HG03066 (cell line): ENCODE results near the gene NDC80.
"Not testable (repeated sequence)": the region's sequence is repeated elsewhere in the genome, so short reads cannot be mapped to it uniquely, and the experiment has no call there.

ENCODE experiments used
- ATAC-seq: cut with Tn5 transposase; IDR thresholded peaks from one replicate; pipeline ENCODE4 v1.9.1; 2021; ENCODE audit warnings: low read depth; ENCODE audit not compliant: unreplicated experiment

NDC80 gene

DNA sequence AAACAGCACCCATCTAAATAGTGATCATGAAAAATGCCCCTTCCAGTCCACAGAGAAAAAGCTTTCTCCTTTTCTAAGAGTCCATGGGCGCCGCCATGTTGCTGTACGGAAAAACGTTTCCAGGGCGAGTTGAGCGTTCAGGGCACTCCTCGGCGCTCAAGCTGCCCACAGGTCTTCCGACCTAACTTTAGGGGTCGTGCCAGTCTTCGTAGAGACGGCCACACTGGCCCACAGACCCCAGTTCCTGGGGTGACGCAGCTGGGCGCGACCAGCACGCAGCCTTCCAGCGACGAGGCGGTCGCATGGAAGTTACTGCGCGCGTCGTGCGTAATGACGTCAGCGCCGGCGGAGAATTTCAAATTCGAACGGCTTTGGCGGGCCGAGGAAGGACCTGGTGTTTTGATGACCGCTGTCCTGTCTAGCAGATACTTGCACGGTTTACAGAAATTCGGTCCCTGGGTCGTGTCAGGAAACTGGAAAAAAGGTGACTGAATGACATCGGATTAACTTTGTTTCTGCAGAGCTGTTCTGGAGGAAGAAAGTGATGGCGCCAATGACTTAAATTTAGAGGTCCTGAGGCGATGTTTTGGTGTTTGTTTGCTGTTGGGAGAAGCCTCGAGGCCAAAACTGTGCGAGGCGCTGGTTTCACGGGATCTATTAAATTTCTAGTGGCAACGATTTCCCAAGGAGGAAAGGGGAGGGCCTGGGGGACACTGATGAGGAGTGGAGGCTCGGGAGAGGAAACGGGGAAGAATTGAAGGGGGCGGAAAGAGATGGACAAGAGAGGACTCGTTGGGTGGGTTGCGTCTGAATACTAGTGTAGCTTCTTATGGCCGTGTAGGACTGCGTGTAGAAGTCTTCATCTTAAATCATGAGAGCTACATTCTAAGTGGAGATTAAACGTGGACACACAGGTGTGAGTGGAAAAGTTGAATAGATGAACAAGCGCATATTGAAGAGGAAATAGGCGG, at the start of gene NDC80, which contains the start of gene METTL4:
Gene NDC80 (plus strand): TSS at position 358 of the 971 bp plus-strand sequence. CDS start 1,429 bp downstream, outside the sequence.
Gene METTL4 (minus strand): TSS at position 306 of the 971 bp plus-strand sequence. CDS start 4,289 bp downstream, outside the sequence.
- peak; percentile 80 for ATAC-seq

DNA sequence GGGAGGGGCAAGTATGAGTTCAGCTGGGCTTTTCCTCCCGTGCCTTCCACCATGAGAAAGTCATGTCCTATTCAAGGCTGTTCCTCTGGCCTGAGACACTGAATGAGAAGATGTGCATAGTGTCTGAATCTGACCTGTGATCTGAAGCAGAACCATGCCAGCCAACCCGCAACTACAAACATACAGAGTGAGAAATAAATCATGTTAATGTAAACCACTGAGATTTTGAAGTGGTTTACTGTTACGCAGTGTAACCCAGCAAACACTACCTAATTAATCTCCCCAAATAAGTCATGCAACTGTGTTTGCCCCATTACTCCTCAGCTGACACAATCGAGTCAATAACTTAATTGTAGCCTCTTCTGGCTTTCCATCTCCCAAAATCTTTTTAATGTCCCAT, 49.2 kb upstream of the NDC80 start:
- ATAC-seq = no peak

- not testable (repeated sequence) for ATAC-seq
These were observed 46.6 kb upstream of the NDC80 start for GRCh38 chr18:2524794-2525198.

GRCh38 chr18:2526329-2526728, 45.0 kb upstream of the NDC80 start:
- no peak for ATAC-seq

- ATAC-seq = no peak
These were observed 42.2 kb upstream of the NDC80 start for GRCh38 chr18:2529154-2529553.

GRCh38 chr18:2531751-2532150, 39.6 kb upstream of the NDC80 start:
- ATAC-seq = no peak

DNA sequence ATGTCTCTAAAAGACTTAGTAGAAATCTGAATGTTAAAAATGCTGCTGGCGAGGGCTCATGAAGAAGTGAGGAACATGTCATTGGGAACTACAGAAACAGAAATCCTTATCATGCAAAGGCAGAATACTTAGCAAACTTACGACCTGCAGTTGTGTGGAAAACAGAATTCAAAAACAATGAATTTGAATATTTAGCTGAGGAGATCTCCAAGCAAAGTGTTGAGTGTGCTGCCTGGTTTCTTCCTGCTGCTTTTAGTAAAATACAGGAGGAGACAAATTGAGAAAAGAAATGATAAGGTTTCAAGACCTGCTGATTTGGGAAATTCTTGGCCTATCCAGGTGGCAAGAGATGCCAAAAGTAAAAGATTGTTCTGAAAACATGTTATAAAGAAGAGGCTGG, 38.6 kb upstream of the NDC80 start:
- no peak for ATAC-seq

- no peak for ATAC-seq
These were observed 36.5 kb upstream of the NDC80 start for GRCh38 chr18:2534906-2535305.

DNA sequence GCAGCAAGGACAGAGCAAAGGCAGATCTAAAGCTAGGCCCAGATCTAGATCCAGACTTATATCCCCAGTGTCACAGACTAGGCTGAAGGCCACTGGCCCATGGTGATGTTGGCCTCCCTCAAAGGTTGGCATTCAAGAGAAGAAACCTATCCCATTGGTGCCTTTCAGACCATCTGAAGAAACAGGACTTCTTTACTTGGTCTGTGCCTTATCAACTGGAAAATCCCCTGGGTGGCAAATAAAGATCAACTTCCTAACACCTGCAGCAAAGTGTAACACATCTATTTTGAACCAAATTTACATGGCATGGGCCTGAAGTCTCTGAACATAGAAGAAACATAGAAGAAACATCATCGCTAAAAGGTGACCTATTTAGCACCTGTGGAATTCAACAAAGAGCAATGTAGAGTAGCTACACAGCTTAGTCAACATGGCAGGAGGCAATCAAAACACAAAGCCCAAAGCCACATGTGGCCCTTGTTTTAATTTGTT, 35.9 kb upstream of the NDC80 start:
- no peak for ATAC-seq

- ATAC-seq = no peak
These were observed 35.3 kb upstream of the NDC80 start for GRCh38 chr18:2536063-2536462.

DNA sequence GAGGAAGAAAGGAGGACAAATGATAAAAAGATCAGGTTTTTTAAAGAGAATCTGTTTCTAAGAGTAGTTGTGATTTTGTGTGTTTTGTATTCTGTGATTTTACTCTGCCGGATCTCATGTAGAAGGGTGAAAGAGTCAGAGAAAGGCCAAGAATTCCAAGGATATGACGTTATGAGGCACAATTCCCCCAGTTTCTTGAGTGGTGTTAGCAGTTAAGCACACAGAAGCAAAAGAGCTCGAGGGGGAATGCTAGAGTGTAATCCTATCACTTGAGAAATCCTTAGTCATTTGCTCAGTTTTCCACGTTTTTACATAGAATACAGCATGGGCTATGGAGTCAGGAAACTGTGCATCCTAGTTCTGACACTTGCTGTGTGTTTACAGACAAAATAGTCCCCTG, 34.9 kb upstream of the NDC80 start:
- ATAC-seq = no peak

DNA sequence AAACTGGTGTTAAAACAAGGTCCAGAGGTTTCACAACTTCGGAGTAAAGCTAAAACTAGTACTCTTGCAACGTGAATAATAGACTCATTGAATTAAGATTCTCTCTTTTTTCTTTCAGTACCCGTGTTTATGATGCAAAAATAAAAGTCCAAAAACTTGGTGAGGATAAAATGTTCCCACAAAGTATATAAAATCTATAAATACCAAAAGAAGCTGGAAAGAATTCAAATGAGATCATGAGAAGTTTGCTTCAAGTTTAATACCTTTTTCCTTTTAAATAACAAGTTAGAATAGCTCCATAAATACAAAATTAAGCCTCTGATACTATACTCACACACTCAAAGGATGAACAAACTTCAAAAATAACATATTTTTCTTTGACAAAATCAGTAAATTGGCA, 34.1 kb upstream of the NDC80 start:
- no peak for ATAC-seq

GRCh38 chr18:2538236-2538635, 33.1 kb upstream of the NDC80 start:
- no peak for ATAC-seq

DNA sequence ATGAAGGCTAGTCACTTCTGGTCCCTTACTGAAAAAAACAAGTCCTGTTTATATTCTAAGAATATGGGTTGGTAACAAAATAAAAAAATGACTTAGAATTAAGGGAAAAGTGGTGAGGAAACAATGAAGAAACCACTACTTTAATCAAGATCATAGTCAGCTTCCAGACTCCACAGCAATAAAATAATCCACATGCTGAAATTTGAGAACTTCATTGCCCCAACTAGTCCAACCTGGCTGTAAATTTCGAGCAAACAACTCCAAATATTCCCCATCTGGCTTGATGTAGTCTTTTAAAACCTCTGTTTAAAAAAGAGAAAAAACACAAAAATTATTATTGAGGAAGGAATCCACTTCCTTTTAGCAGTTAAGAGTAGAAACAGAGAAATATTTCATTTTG, 32.5 kb upstream of the NDC80 start:
- ATAC-seq = no peak

DNA sequence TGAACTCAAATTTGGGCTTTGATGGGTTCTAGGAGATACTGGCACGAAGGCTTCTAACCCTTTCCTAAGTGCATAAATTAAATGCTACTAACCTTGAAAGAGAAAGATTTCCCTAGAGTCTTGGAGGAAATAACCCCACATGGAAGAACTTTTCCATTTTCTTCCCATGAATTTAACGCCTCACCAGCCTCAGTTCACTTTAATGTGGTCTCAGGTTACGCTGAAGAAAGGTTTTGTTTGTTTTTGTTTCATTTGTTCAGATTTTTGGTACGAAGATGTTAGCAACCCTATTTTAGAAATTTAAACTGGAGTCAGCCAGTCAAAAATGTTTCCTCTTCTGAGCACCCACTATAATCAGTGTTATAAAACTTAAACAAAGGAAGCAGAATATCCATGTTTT, 30.8 kb upstream of the NDC80 start:
- ATAC-seq = no peak

GRCh38 chr18:2541925-2542563, 29.3 kb upstream of the NDC80 start:
- ATAC-seq = not testable (repeated sequence)

DNA sequence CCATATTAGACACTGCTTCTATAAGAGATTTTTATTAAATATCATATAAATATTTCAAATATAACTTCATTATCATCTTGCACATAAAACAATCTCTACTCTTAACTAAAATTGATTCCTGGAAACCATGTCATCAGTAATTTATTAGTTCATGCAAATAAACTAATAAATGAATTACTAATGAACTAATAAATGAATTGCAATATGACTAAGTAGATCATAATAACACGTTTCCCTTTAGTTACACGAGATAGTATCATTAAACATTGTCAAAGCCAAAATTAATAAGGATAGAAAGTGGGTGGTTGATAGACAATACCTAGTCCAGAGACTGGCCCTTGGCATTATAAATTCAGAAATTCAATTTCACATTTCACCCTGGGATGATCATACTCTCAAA, 26.2 kb upstream of the NDC80 start:
- no peak for ATAC-seq

DNA sequence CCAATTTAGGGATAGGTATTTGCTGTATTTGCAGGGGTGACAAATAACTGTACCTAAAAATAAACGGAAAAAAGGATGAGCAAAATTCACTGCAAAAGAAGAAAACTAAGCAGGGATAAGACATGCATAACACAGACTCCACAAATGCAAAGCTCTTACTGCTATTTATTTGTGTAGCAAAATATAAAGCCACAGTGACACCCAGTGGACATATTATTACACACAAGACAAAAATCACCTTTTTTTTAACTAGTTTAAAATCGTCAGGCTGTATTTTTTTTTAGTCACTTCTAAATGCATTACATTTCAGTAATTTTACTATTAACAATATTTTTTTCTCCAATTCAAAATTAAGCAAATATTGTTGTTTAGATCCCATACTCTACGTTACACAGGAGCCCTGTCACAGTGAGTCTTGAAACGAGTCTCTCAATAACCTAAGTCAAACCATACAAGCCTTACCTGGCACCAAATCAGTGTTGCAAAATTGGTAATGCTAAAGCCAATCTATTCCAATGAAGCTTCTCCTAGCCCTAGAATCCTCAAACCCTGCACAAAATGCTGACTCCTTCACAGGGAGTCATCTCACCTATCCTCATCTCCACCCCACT, 23.8 kb upstream of the NDC80 start:
- ATAC-seq = no peak

DNA sequence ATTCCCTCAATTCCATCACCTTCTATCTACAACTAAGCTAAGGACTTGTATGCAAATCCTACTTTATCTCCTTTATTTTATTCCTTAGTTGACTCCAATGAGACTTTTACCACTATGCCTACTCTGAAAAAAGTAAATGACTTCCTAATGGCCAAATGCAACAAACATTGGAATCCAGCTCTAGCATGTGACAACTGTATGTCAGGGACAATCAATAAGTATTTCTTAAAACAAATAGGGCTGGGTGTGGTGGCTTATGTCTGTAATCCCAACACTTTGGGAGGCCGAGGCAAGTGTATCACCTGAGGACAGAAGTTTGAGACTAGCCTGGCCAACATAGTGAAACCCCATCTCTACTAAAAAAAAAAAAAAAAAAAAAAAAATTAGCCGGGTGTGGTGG, 21.9 kb upstream of the NDC80 start:
- no peak for ATAC-seq

DNA sequence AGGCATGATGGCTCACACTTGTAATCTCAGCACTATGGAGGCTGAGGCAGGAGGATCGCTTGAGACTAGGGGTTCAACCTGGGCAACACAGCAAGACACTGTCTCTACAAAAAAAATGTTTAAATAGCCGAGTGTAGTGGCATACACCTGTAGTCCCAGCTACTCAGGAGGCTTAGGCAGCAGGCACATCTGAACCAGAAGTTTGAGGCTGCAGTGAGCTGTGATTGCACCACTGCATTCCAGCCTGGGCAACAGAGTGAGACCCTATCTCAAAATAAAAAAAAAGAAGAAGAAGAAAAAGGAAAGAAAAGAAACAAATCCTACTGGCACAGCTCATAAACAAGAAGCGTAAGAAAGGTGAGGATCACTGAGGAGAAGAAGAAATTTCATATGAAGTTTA, 19.9 kb upstream of the NDC80 start:
- no peak for ATAC-seq

- no peak for ATAC-seq
These were observed 16.7 kb upstream of the NDC80 start for GRCh38 chr18:2554696-2555095.
